ENCODE results near the gene LRRC46.

Gene LRRC46

GRCh38 chr17:47879028-47879585 is 47.6 kb downstream of the LRRC46 start:
- DNase-seq = no peak

- DNase-seq = no peak
Observed at GRCh38 chr17:47879776-47880454, 48.4 kb downstream of the LRRC46 start.

- no peak for DNase-seq
Observed at GRCh38 chr17:47882247-47882646, 50.8 kb downstream of the LRRC46 start.

- no peak for DNase-seq
Observed at GRCh38 chr17:47882695-47883588, 51.5 kb downstream of the LRRC46 start.

GRCh38 chr17:47883589-47884426 is 52.3 kb downstream of the LRRC46 start:
- DNase-seq = no peak

- DNase-seq = no peak
Observed at GRCh38 chr17:47884427-47884740, 52.9 kb downstream of the LRRC46 start.

- DNase-seq = peak; percentile 25
Observed at GRCh38 chr17:47884905-47885730, 53.6 kb downstream of the LRRC46 start.
